K562 (cell line): ENCODE data around the gene SLC10A4. TPM values are rescaled to one million over a fixed set of nuclear protein-coding genes. Genes with fewer than 3 reads are reported as not detected.

Experiments
- ATAC-seq: fragments of 200-7000 bp; cut with Tn5 transposase; 3 replicates; pipeline ENCODE4 v1.9.1; 2020; ENCODE audit warnings: moderate library complexity
- BruUV-seq: library from RNA; stranded (reverse); fragments of 400-500 nt; replicated peaks from 2 replicates; lab custom pipeline; 2021; lab: Mats Ljungman, UMichigan
- CTCF ChIA-PET: fragments of 300-600 bp; formaldehyde crosslinking; extraction: SDS; loops from one replicate; lab custom pipeline; 2021; ENCODE audit warnings: low intra/inter-chr PET ratio; lab: Yijun Ruan, JAX
- POLR2A ChIA-PET: fragments of 300-600, 350-650 bp; sonication (Branson Sonifier 250); formaldehyde crosslinking; extraction: SDS; loops from one replicate; lab custom pipeline; 2021; ENCODE audit warnings: antibody characterized with exemption, inconsistent platforms; lab: Yijun Ruan, JAX
- DNase-seq, 4 experiments: peaks; one replicate each; pipeline versions ENCODE4 v3.0.0 to v3.0.0-alpha.2; 2011 to 2018; ENCODE audit warnings: low spot score in 3 of 4, mixed read lengths in 3 of 4; ENCODE audit errors: extremely low read depth in 1 of 4
- FAIRE-seq: peaks from 2 replicates; lab custom pipeline; 2011; peaks lifted over from hg19 to GRCh38; lab: Jason Lieb, UNC
- H2AFZ ChIP-seq: 2 replicates; pipeline ENCODE4 v1.6.0; 2011; ENCODE audit warnings: low read depth, low read length, control low read depth, inconsistent platforms
- H3K27ac ChIP-seq: fragments of 200-600 bp; 3 replicates; pipeline ENCODE4 v1.8.0; 2011; ENCODE audit warnings: low read depth, mild to moderate bottlenecking, control low read depth, inconsistent platforms, low read length, moderate library complexity, mixed read lengths; ENCODE audit errors: extremely low read depth
- H3K27me3 ChIP-seq, 2 experiments: fragments of 300-600 bp in 1 of 2; 2 replicates in 1 of 2; 3 replicates in 1 of 2; pipeline versions ENCODE4 v1.6.0 to v1.8.0; 2011; ENCODE audit warnings: inconsistent platforms in 2 of 2, low read length in 2 of 2, mild to moderate bottlenecking in 1 of 2, mixed read lengths in 1 of 2, moderate library complexity in 1 of 2; ENCODE audit not compliant: control insufficient read depth in 2 of 2, insufficient read depth in 2 of 2
- H3K36me3 ChIP-seq: fragments of 300-600 bp; 3 replicates; pipeline ENCODE4 v1.8.0; 2011; ENCODE audit warnings: mild to moderate bottlenecking, low read length, inconsistent platforms; ENCODE audit not compliant: control insufficient read depth, insufficient read depth
- H3K4me1 ChIP-seq, 2 experiments: fragments of 200-600 bp in 1 of 2; replicated peaks in 1 of 2; 2 replicates in 1 of 2; 3 replicates in 1 of 2; pipeline versions ENCODE4 v1.5.1 to v1.8.0; 2011; ENCODE audit warnings: inconsistent platforms in 2 of 2, low read length in 2 of 2, mild to moderate bottlenecking in 1 of 2, mixed read lengths in 1 of 2, moderate library complexity in 1 of 2; ENCODE audit not compliant: control insufficient read depth in 2 of 2, insufficient read depth in 2 of 2
- H3K4me2 ChIP-seq: 2 replicates; pipeline ENCODE4 v1.6.1; 2011; ENCODE audit warnings: low read length, control low read depth, inconsistent platforms, mixed read lengths; ENCODE audit not compliant: insufficient read depth
- H3K4me3 ChIP-seq: fragments of 200-600 bp; sonication (generic), shearing (Covaris generic); 2 replicates; pipeline ENCODE4 v1.5.1; 2016; ENCODE audit warnings: control low read depth, inconsistent platforms
- H3K79me2 ChIP-seq: fragments of 200-600 bp; 3 replicates; pipeline ENCODE4 v1.8.0; 2011; ENCODE audit warnings: low read length, inconsistent platforms; ENCODE audit not compliant: control insufficient read depth, insufficient read depth
- H3K9ac ChIP-seq, 2 experiments: 2 replicates each; pipeline versions ENCODE4 v1.6.0 to v1.6.1; 2011; ENCODE audit warnings: low read depth in 2 of 2, low read length in 2 of 2, control low read depth in 1 of 2, inconsistent platforms in 1 of 2, mild to moderate bottlenecking in 1 of 2, mixed read lengths in 1 of 2; ENCODE audit not compliant: insufficient read depth in 1 of 2
- H3K9me1 ChIP-seq: one replicate; pipeline ENCODE4 v1.6.0; 2011; ENCODE audit warnings: inconsistent platforms, mild to moderate bottlenecking, low read length, moderate library complexity; ENCODE audit not compliant: control insufficient read depth, insufficient read depth
- H3K9me3 ChIP-seq: replicated peaks from 2 replicates; pipeline ENCODE4 v1.5.1; 2011; ENCODE audit warnings: low read depth, low read length, inconsistent platforms; ENCODE audit not compliant: control insufficient read depth, insufficient read depth
- H4K20me1 ChIP-seq: replicated peaks from 2 replicates; pipeline ENCODE4 v1.6.1; 2011; ENCODE audit warnings: low read length, inconsistent platforms, mixed read lengths; ENCODE audit not compliant: control insufficient read depth, insufficient read depth
- CTCF ChIP-seq, 3 experiments: IDR thresholded peaks in 2 of 3; conservative IDR thresholded peaks in 1 of 3; 2 replicates each; pipeline ENCODE4 v1.5.1; 2011 to 2012; ENCODE audit warnings: low read length in 3 of 3, mild to moderate bottlenecking in 3 of 3, control low read depth in 2 of 3, improper control_type of control experiment in 1 of 3, inconsistent platforms in 1 of 3, low read depth in 1 of 3, mixed read lengths in 1 of 3, moderate library complexity in 1 of 3; ENCODE audit not compliant: insufficient read depth in 2 of 3
- ERF ChIP-seq: fragments of 450-650 bp; formaldehyde crosslinking; IDR thresholded peaks from 2 replicates; pipeline ENCODE4 v1.4.0; 2020; ENCODE audit warnings: mild to moderate bottlenecking, mixed read lengths
- RAD21 ChIP-seq, 2 experiments: fragments of 250-450 bp in 1 of 2; fragments of 450-650 bp in 1 of 2; sonication (Bioruptor Pico) in 1 of 2; formaldehyde crosslinking in 1 of 2; IDR thresholded peaks in 1 of 2; conservative IDR thresholded peaks in 1 of 2; 2 replicates each; pipeline versions ENCODE4 v1.4.0 to v1.8.0; 2020 to 2022; ENCODE audit warnings: mild to moderate bottlenecking in 2 of 2, moderate library complexity in 1 of 2
- ZNF12 ChIP-seq: sonication (generic); formaldehyde crosslinking; IDR thresholded peaks from 2 replicates; pipeline ENCODE4 v1.4.0; 2020; ENCODE audit warnings: mild to moderate bottlenecking, missing genetic modification reagents
- WGBS: fragments of 100-300 bp; shearing (Covaris generic); methylation state at CpG from one replicate; pipeline ENCODE4 v1.1.6; 2016; ENCODE audit warnings: low coverage, mixed read lengths; ENCODE audit not compliant: insufficient coverage; ENCODE audit errors: missing lambda C conversion rate; 5-methylcytosine and 5-hydroxymethylcytosine counted together
- in situ Hi-C: fragments of 300-500 bp; cut with MboI; formaldehyde crosslinking; loops from 4 replicates; pipeline ENCODE4 v1.15.0; 2018; ENCODE audit warnings: inconsistent platforms, mixed read lengths
- intact Hi-C: fragments of 100-400 bp; cut with micrococcal nuclease; formaldehyde crosslinking; loops from 2 replicates; pipeline ENCODE4 v1.14.2; 2022
- polyA plus RNA-seq, 8 experiments: library from polyadenylated mRNA; depleted of rRNA in 4 of 8; stranded (reverse) in 5 of 8; unstranded in 3 of 8; fragments of >200 nt; fragmentation: Nextera tagmentation in 2 of 8; fragmentation: Illumina TruSeq in 1 of 8; extraction: Ambion mirVana in 2 of 8; extraction: Trizol in 1 of 8; gene quantifications; 2 replicates each; pipeline versions ENCODE4 v1.2.1 to v1.2.3, GENCODE V29; 2011 to 2014; ENCODE audit warnings: inconsistent platforms in 1 of 8, missing spikeins in 1 of 8
- total RNA-seq, 7 experiments: library from RNA; depleted of rRNA in 6 of 7; stranded (reverse); fragments of >200 nt in 6 of 7; fragmentation: Illumina TruSeq in 2 of 7; extraction: Trizol in 2 of 7; gene quantifications; 2 replicates each; pipeline versions ENCODE4 v1.2.1 to v1.2.3, GENCODE V29; 2011 to 2021; ENCODE audit warnings: low replicate concordance in 1 of 7
- TF ChIP-seq, protein P1 (sequence below), 2 experiments: fragments of 450-650 bp; formaldehyde crosslinking in 1 of 2; IDR thresholded peaks; 2 replicates each; pipeline versions ENCODE4 v1.4.0 to v1.6.1; 2014 to 2020; ENCODE audit warnings: mild to moderate bottlenecking in 2 of 2, borderline replicate concordance in 1 of 2, low read depth in 1 of 2

SLC10A4 gene
- total and polyA plus RNA-seq, 9 of the 15 experiments (the other 6 are each of a cell fraction or from before 2014, with no cell fraction given), result 2.5 to 16.9 (median 9.3) TPM

DNA sequence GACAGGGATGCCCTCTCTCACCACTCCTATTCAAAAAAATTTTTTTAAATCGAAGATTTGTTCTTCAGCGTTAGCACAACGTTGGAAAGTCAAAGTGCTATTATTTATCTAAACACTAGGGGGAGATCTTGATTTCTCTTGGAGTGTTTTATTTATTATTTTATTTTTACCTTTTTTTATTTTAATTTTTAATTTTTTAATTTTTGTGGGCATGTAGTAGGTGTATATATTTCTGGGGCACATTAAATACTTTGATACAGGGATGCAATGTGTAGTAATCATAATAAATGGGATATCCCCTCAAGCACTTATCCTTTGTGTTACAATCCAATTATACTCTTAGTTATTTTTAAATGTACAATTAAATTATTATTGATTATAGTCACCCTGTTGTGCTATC lies 37.4 kb upstream of the SLC10A4 start:
- 3% methylated on average over 3 of the region's 3 CpGs for WGBS
- Histone ChIP-seq H3K4me2 (no peak overlapping the region), H3K9me3 (no peaks in the 10 kb centered on the region), H3K27me3 (no peaks in the 10 kb centered on the region), H3K79me2 (no peaks in the 10 kb centered on the region), H3K27ac (no peak overlapping the region), H3K36me3 (no peaks in the 10 kb centered on the region), H3K4me3 (no peak overlapping the region), H3K4me1 (peaks cover 0 to 2% of the 10 kb centered on the region in 2 experiments; a peak in 3 of 5 replicates), H4K20me1 (no peaks in the 10 kb centered on the region), H2AFZ (no peak overlapping the region), H3K9me1 (no peaks in the 10 kb centered on the region), H3K9ac (no peak overlapping the region)
- FAIRE-seq, result peak; percentile 60
- POLR2A ChIA-PET, result no interaction called here
- BruUV-seq, result no TSS peak
- in situ Hi-C loops, result no loop called here
- no peak for ATAC-seq
- CTCF ChIA-PET, result interaction anchor here (0.8 to 1.5 kb wide), 3 partner anchors 101 to 517 kb away, joined by 3 to 10 read pairs (median 9); no protein-coding TSS in a partner anchor
- DNase-seq, result no peak
- intact Hi-C loops, result loop anchor here (1.0 to 10.0 kb wide), 4 partner anchors 101 to 517 kb away; no protein-coding TSS in a partner anchor
- peak; percentile 61 to 67 for TF ChIP-seq RAD21 (CRISPR knock-in tag; conservative IDR thresholded peaks at IDR 0.05 in 1 of 2, IDR thresholded peaks at IDR 0.05 in 1 of 2)
- TF ChIP-seq ERF (CRISPR knock-in tag), result no peak
- TF ChIP-seq CTCF (IDR thresholded peaks at IDR 0.05 in 2 of 3, conservative IDR thresholded peaks at IDR 0.05 in 1 of 3; ENCODE audit: insufficient read depth in 2 of 3, low read depth in 1 of 3, low read length in 3 of 3), result peak in 2 of 3 experiments; percentile 15 to 66; a peak in 2 of 6 replicates
- TF ChIP-seq, protein P1, sequence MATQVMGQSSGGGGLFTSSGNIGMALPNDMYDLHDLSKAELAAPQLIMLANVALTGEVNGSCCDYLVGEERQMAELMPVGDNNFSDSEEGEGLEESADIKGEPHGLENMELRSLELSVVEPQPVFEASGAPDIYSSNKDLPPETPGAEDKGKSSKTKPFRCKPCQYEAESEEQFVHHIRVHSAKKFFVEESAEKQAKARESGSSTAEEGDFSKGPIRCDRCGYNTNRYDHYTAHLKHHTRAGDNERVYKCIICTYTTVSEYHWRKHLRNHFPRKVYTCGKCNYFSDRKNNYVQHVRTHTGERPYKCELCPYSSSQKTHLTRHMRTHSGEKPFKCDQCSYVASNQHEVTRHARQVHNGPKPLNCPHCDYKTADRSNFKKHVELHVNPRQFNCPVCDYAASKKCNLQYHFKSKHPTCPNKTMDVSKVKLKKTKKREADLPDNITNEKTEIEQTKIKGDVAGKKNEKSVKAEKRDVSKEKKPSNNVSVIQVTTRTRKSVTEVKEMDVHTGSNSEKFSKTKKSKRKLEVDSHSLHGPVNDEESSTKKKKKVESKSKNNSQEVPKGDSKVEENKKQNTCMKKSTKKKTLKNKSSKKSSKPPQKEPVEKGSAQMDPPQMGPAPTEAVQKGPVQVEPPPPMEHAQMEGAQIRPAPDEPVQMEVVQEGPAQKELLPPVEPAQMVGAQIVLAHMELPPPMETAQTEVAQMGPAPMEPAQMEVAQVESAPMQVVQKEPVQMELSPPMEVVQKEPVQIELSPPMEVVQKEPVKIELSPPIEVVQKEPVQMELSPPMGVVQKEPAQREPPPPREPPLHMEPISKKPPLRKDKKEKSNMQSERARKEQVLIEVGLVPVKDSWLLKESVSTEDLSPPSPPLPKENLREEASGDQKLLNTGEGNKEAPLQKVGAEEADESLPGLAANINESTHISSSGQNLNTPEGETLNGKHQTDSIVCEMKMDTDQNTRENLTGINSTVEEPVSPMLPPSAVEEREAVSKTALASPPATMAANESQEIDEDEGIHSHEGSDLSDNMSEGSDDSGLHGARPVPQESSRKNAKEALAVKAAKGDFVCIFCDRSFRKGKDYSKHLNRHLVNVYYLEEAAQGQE (IDR thresholded peaks at IDR 0.05; ENCODE audit: borderline replicate concordance), result peak; percentile 4; the same call in 1 of the 2 replicates
- TF ChIP-seq, protein P1 (CRISPR knock-in tag; IDR thresholded peaks at IDR 0.05; ENCODE audit: low read depth), result no peak
- TF ChIP-seq ZNF12, result no peak
